ENCODE data around the gene PREP. TPM values are rescaled to one million over a fixed set of nuclear protein-coding genes. Genes with fewer than 3 reads are reported as not detected.

PREP gene
- total RNA-seq, 1 experiment from 2014 or later = 69.9 TPM

- H3K4me1 ChIP-seq = no peaks in the 10 kb centered on the region
- ChIA-PET CTCF (interaction anchor here (0.7 to 1.3 kb wide), 6 partner anchors 45 to 335 kb away, joined by 3 to 5 read pairs (median 3); partner anchors contain the start of gene PREP), POLR2A (no interaction called here)
- no peak overlapping the region for H3K4me3 ChIP-seq (ENCODE audit: low read depth, low read length)
- peaks cover 31% of the 10 kb centered on the region for H3K36me3 Mint-ChIP-seq (ENCODE audit: insufficient read depth, unreplicated experiment)
- no peak overlapping the region for H3K4me3 Mint-ChIP-seq (ENCODE audit: unreplicated experiment)
- H3K27me3 ChIP-seq (replicated peaks; ENCODE audit: control insufficient read depth, insufficient read depth, low read length) = no peaks in the 10 kb centered on the region
- H3K27me3 Mint-ChIP-seq (ENCODE audit: insufficient read depth, unreplicated experiment) = no peaks in the 10 kb centered on the region
- no peaks in the 10 kb centered on the region for H3K9me3 Mint-ChIP-seq (ENCODE audit: unreplicated experiment)
- H3K9me3 ChIP-seq = no peaks in the 10 kb centered on the region
- H3K4me1 Mint-ChIP-seq (ENCODE audit: low read depth, unreplicated experiment) = no peaks in the 10 kb centered on the region
- BruUV-seq (replicated peaks) = no TSS peak
- DNase-seq = peak in 1 of 2 experiments; percentile 42
- H3K27ac Mint-ChIP-seq (ENCODE audit: unreplicated experiment) = peak overlapping the region; percentile 34
- intact Hi-C loops (cut with micrococcal nuclease; ENCODE audit: unreplicated experiment) = loop anchor here (1.0 to 5.0 kb wide), 2 partner anchors 34 to 85 kb away; partner anchors contain the start of gene PREP
- TF ChIP-seq CTCF (IDR thresholded peaks at IDR 0.05; ENCODE audit: insufficient read depth in 1 of 2, low read depth in 1 of 2, low read length in 1 of 2, severe bottlenecking in 1 of 2, unreplicated experiment in 1 of 2) = peak; percentile 60 to 66
- H3K36me3 ChIP-seq (ENCODE audit: control insufficient read depth, insufficient read depth, low read length) = no peaks in the 10 kb centered on the region
Measured at GRCh38 chr6:105317607-105318533, 85.0 kb downstream of the PREP start.

GRCh38 chr6:105313211-105313610, 89.7 kb downstream of the PREP start:
- no peaks in the 10 kb centered on the region for H3K27me3 Mint-ChIP-seq (ENCODE audit: insufficient read depth, unreplicated experiment)
- BruUV-seq (replicated peaks) = no TSS peak
- H3K36me3 Mint-ChIP-seq (ENCODE audit: insufficient read depth, unreplicated experiment) = peaks cover 29% of the 10 kb centered on the region
- Histone ChIP-seq H3K4me1 (no peaks in the 10 kb centered on the region), H3K36me3 (ENCODE audit: control insufficient read depth, insufficient read depth, low read length) (no peaks in the 10 kb centered on the region), H3K9me3 (no peaks in the 10 kb centered on the region), H3K4me3 (ENCODE audit: low read depth, low read length) (no peak overlapping the region), H3K27me3 (replicated peaks; ENCODE audit: control insufficient read depth, insufficient read depth, low read length) (no peaks in the 10 kb centered on the region)
- TF ChIP-seq CTCF (IDR thresholded peaks at IDR 0.05; ENCODE audit: insufficient read depth in 1 of 2, low read depth in 1 of 2, low read length in 1 of 2, severe bottlenecking in 1 of 2, unreplicated experiment in 1 of 2) = no peak
- no peaks in the 10 kb centered on the region for H3K9me3 Mint-ChIP-seq (ENCODE audit: unreplicated experiment)
- H3K4me1 Mint-ChIP-seq (ENCODE audit: low read depth, unreplicated experiment) = no peaks in the 10 kb centered on the region
- ChIA-PET POLR2A (no interaction called here), CTCF (no interaction called here)
- DNase-seq = no peak
- intact Hi-C loops (cut with micrococcal nuclease; ENCODE audit: unreplicated experiment) = no loop called here
- H3K27ac Mint-ChIP-seq (ENCODE audit: unreplicated experiment) = no peak overlapping the region
- H3K4me3 Mint-ChIP-seq (ENCODE audit: unreplicated experiment) = no peak overlapping the region

GRCh38 chr6:105310947-105311346, 91.9 kb downstream of the PREP start:
- ChIA-PET CTCF (no interaction called here), POLR2A (no interaction called here)
- intact Hi-C loops (cut with micrococcal nuclease; ENCODE audit: unreplicated experiment) = no loop called here
- BruUV-seq (replicated peaks) = no TSS peak
- Histone ChIP-seq H3K27me3 (replicated peaks; ENCODE audit: control insufficient read depth, insufficient read depth, low read length) (no peaks in the 10 kb centered on the region), H3K4me3 (ENCODE audit: low read depth, low read length) (no peak overlapping the region), H3K36me3 (ENCODE audit: control insufficient read depth, insufficient read depth, low read length) (no peaks in the 10 kb centered on the region), H3K9me3 (no peaks in the 10 kb centered on the region), H3K4me1 (no peaks in the 10 kb centered on the region)
- no peak overlapping the region for H3K27ac Mint-ChIP-seq (ENCODE audit: unreplicated experiment)
- H3K36me3 Mint-ChIP-seq (ENCODE audit: insufficient read depth, unreplicated experiment) = peaks cover 22% of the 10 kb centered on the region
- H3K27me3 Mint-ChIP-seq (ENCODE audit: insufficient read depth, unreplicated experiment) = no peaks in the 10 kb centered on the region
- no peak overlapping the region for H3K4me3 Mint-ChIP-seq (ENCODE audit: unreplicated experiment)
- no peaks in the 10 kb centered on the region for H3K9me3 Mint-ChIP-seq (ENCODE audit: unreplicated experiment)
- no peak for DNase-seq
- TF ChIP-seq CTCF (IDR thresholded peaks at IDR 0.05; ENCODE audit: insufficient read depth in 1 of 2, low read depth in 1 of 2, low read length in 1 of 2, severe bottlenecking in 1 of 2, unreplicated experiment in 1 of 2) = no peak
- no peaks in the 10 kb centered on the region for H3K4me1 Mint-ChIP-seq (ENCODE audit: low read depth, unreplicated experiment)
